SKM-1 treated with dmso at 0.1 percent for 144 hours (cell line): ENCODE data around the gene SLC12A9.
A peak's percentile ranks its signal among the peaks of the same experiment; 100 is the strongest.
"Not testable (repeated sequence)": the region's sequence is repeated elsewhere in the genome, so short reads cannot be mapped to it uniquely, and the experiment has no call there.

ENCODE experiments used
- DNase-seq: peaks from one replicate; lab custom pipeline; 2025; ENCODE audit not compliant: unreplicated experiment; lab: John Stamatoyannopoulos, UW

SLC12A9 gene

GRCh38 chr7:100852048-100852872 lies at the start of gene SLC12A9:
SLC12A9 (plus strand) TSS chr7:100852713; CDS start chr7:100854198, 1,485 bp downstream.
- DNase-seq, result peak; percentile 85

GRCh38 chr7:100802951-100803350 lies 49.6 kb upstream of the SLC12A9 start:
- no peak for DNase-seq

GRCh38 chr7:100803398-100804161 lies 48.9 kb upstream of the SLC12A9 start:
- DNase-seq, result peak; percentile 41

- DNase-seq, result no peak
These were observed 47.7 kb upstream of the SLC12A9 start for GRCh38 chr7:100804681-100805431.

- DNase-seq, result no peak
These were observed 46.2 kb upstream of the SLC12A9 start for GRCh38 chr7:100806276-100806675.

- not testable (repeated sequence) for DNase-seq
These were observed 45.6 kb upstream of the SLC12A9 start for GRCh38 chr7:100806883-100807282.

GRCh38 chr7:100808354-100808875 lies 44.1 kb upstream of the SLC12A9 start:
- no peak for DNase-seq

- no peak for DNase-seq
These were observed 41.0 kb upstream of the SLC12A9 start for GRCh38 chr7:100811480-100811879.

GRCh38 chr7:100812729-100813128 lies 39.8 kb upstream of the SLC12A9 start:
- DNase-seq, result no peak

GRCh38 chr7:100816515-100816914 lies 36.0 kb upstream of the SLC12A9 start:
- not testable (repeated sequence) for DNase-seq

GRCh38 chr7:100817097-100817496 lies 35.4 kb upstream of the SLC12A9 start:
- DNase-seq, result no peak

- DNase-seq, result no peak
These were observed 34.1 kb upstream of the SLC12A9 start for GRCh38 chr7:100818366-100818765.

- DNase-seq, result no peak
These were observed 33.7 kb upstream of the SLC12A9 start for GRCh38 chr7:100818825-100819224.

GRCh38 chr7:100819586-100819985 lies 32.9 kb upstream of the SLC12A9 start:
- no peak for DNase-seq

- no peak for DNase-seq
These were observed 30.0 kb upstream of the SLC12A9 start for GRCh38 chr7:100822236-100823139.

- DNase-seq, result no peak
These were observed 29.4 kb upstream of the SLC12A9 start for GRCh38 chr7:100823140-100823525.

- no peak for DNase-seq
These were observed 29.0 kb upstream of the SLC12A9 start for GRCh38 chr7:100823534-100823933.

GRCh38 chr7:100824499-100825214 lies 27.9 kb upstream of the SLC12A9 start:
- no peak for DNase-seq

- DNase-seq, result no peak
These were observed 27.3 kb upstream of the SLC12A9 start for GRCh38 chr7:100825215-100825671.
